IMR-90 (cell line): Measurements from ENCODE around the gene ATP11A. TPM values are rescaled to one million over a fixed set of nuclear protein-coding genes. Genes with fewer than 3 reads are reported as not detected.

Source experiments
- ATAC-seq: fragments of 200-7000 bp; cut with Tn5 transposase; 2 replicates; pipeline ENCODE4 v1.9.1; 2020; ENCODE audit warnings: low read depth, mild to moderate bottlenecking, moderate library complexity
- BruUV-seq: library from RNA; stranded (reverse); fragments of 400-500 nt; replicated peaks from 2 replicates; lab custom pipeline; 2021; lab: Mats Ljungman, UMichigan
- CTCF ChIA-PET: fragments of 300-600 bp; formaldehyde crosslinking; extraction: SDS; loops from one replicate; lab custom pipeline; 2021; ENCODE audit warnings: antibody characterized with exemption; lab: Yijun Ruan, JAX
- POLR2A ChIA-PET: fragments of 300-600 bp; sonication (Branson Sonifier 250); formaldehyde crosslinking; loops from one replicate; lab custom pipeline; 2022; ENCODE audit warnings: antibody characterized with exemption; ENCODE audit not compliant: unreplicated experiment; lab: Charles Lee
- DNase-seq: peaks from one replicate; pipeline ENCODE4 v3.0.0; 2013
- H2AFZ ChIP-seq: replicated peaks from 2 replicates; pipeline ENCODE3; 2013; ENCODE audit warnings: low read length, mild to moderate bottlenecking; ENCODE audit not compliant: poor library complexity
- H2AK5ac ChIP-seq: 2 replicates; pipeline ENCODE4 v1.6.1; 2013; ENCODE audit warnings: low read depth, low read length, inconsistent platforms
- H2AK9ac ChIP-seq: replicated peaks from 2 replicates; pipeline ENCODE3; 2013; ENCODE audit warnings: mild to moderate bottlenecking, low read depth, low read length, moderate library complexity; ENCODE audit not compliant: poor library complexity
- H2BK120ac ChIP-seq: 2 replicates; pipeline ENCODE4 v1.6.1; 2013; ENCODE audit warnings: low read depth, low read length, inconsistent platforms
- H2BK15ac ChIP-seq: 3 replicates; pipeline ENCODE4 v1.6.1; 2013; ENCODE audit warnings: low read depth, low read length, inconsistent platforms
- H2BK20ac ChIP-seq: 2 replicates; pipeline ENCODE4 v1.6.1; 2013; ENCODE audit warnings: low read depth, mild to moderate bottlenecking, inconsistent platforms, low read length, moderate library complexity
- H2BK5ac ChIP-seq: 2 replicates; pipeline ENCODE4 v1.6.1; 2013; ENCODE audit warnings: mild to moderate bottlenecking, low read depth, low read length, inconsistent platforms; ENCODE audit not compliant: poor library complexity, severe bottlenecking
- H3K14ac ChIP-seq: replicated peaks from 2 replicates; pipeline ENCODE4 v1.6.1; 2013; ENCODE audit warnings: low read depth, low read length, inconsistent platforms
- H3K18ac ChIP-seq: 2 replicates; pipeline ENCODE4 v1.6.1; 2013; ENCODE audit warnings: low read depth, low read length, control low read depth
- H3K23ac ChIP-seq: 2 replicates; pipeline ENCODE4 v1.6.1; 2013; ENCODE audit warnings: low read depth, low read length, inconsistent platforms
- H3K27ac ChIP-seq: 2 replicates; pipeline ENCODE4 v1.5.1; 2013; ENCODE audit warnings: mild to moderate bottlenecking, control low read depth, low read length; ENCODE audit not compliant: insufficient read depth
- H3K27me3 ChIP-seq: 2 replicates; pipeline ENCODE4 v1.6.1; 2013; ENCODE audit warnings: low read length; ENCODE audit not compliant: control insufficient read depth, insufficient read depth
- H3K36me3 ChIP-seq: 2 replicates; pipeline ENCODE4 v1.6.1; 2013; ENCODE audit warnings: low read length, mixed read lengths; ENCODE audit not compliant: control insufficient read depth, insufficient read depth
- H3K4ac ChIP-seq: 2 replicates; pipeline ENCODE4 v1.6.1; 2013; ENCODE audit warnings: low read depth, low read length, inconsistent platforms
- H3K4me1 ChIP-seq: 2 replicates; pipeline ENCODE4 v1.6.1; 2013; ENCODE audit warnings: low read length, mixed read lengths; ENCODE audit not compliant: control insufficient read depth, insufficient read depth
- H3K4me2 ChIP-seq: 2 replicates; pipeline ENCODE4 v1.6.1; 2013; ENCODE audit warnings: low read depth, mild to moderate bottlenecking, control low read depth, low read length, moderate library complexity
- H3K4me3 ChIP-seq: 2 replicates; pipeline ENCODE4 v1.5.1; 2013; ENCODE audit warnings: low read depth, mild to moderate bottlenecking, control low read depth, low read length, moderate library complexity; ENCODE audit not compliant: insufficient read depth
- H3K56ac ChIP-seq: 2 replicates; pipeline ENCODE4 v1.6.1; 2013; ENCODE audit warnings: low read length, inconsistent platforms; ENCODE audit not compliant: insufficient read depth; ENCODE audit errors: extremely low read depth
- H3K79me1 ChIP-seq, 2 experiments: 2 replicates each; pipeline ENCODE4 v1.6.1; 2013; ENCODE audit warnings: low read length in 2 of 2, inconsistent platforms in 1 of 2, low read depth in 1 of 2
- H3K9ac ChIP-seq: 2 replicates; pipeline ENCODE4 v1.6.1; 2013; ENCODE audit warnings: low read depth, low read length, control low read depth
- H3K9me1 ChIP-seq: 2 replicates; pipeline ENCODE4 v1.6.1; 2013; ENCODE audit warnings: low read length, inconsistent platforms; ENCODE audit not compliant: insufficient read depth
- H3K9me3 ChIP-seq: 2 replicates; pipeline ENCODE4 v1.6.1; 2013; ENCODE audit warnings: low read length; ENCODE audit not compliant: control insufficient read depth, insufficient read depth
- H4K20me1 ChIP-seq: 2 replicates; pipeline ENCODE4 v1.6.1; 2013; ENCODE audit warnings: low read length, inconsistent platforms; ENCODE audit not compliant: insufficient read depth
- H4K5ac ChIP-seq: 2 replicates; pipeline ENCODE4 v1.6.1; 2013; ENCODE audit warnings: mild to moderate bottlenecking, low read depth, low read length, control low read depth
- H4K8ac ChIP-seq, 2 experiments: 2 replicates each; pipeline ENCODE4 v1.6.1; 2013; ENCODE audit warnings: low read depth in 2 of 2, low read length in 2 of 2, control low read depth in 1 of 2, inconsistent platforms in 1 of 2
- H4K91ac ChIP-seq: 2 replicates; pipeline ENCODE4 v1.6.1; 2013; ENCODE audit warnings: low read depth, low read length, inconsistent platforms; ENCODE audit not compliant: insufficient read depth
- BHLHE40 ChIP-seq: fragments of 150-350 bp; IDR thresholded peaks from 2 replicates; pipeline ENCODE4 v1.6.1; 2016; ENCODE audit warnings: mild to moderate bottlenecking, low read depth, low read length
- CEBPB ChIP-seq: IDR thresholded peaks from 2 replicates; pipeline ENCODE4 v1.6.1; 2012; ENCODE audit warnings: low read depth, low read length, improper control_type of control experiment
- CHD1 ChIP-seq: IDR thresholded peaks from 2 replicates; pipeline ENCODE4 v1.6.1; 2012; ENCODE audit warnings: low read depth, low read length, improper control_type of control experiment
- CTCF ChIP-seq: conservative IDR thresholded peaks from 2 replicates; pipeline ENCODE4 v1.5.1; 2012; ENCODE audit warnings: mild to moderate bottlenecking, low read depth, low read length, improper control_type of control experiment
- ELK1 ChIP-seq: fragments of 150-350 bp; IDR thresholded peaks from 2 replicates; pipeline ENCODE4 v1.6.1; 2016; ENCODE audit warnings: low read depth, mild to moderate bottlenecking, low read length, moderate library complexity, borderline replicate concordance
- FOS ChIP-seq: fragments of 150-350 bp; IDR thresholded peaks from 2 replicates; pipeline ENCODE4 v1.6.1; 2016; ENCODE audit warnings: low read depth, low read length
- MAFK ChIP-seq: IDR thresholded peaks from 2 replicates; pipeline ENCODE4 v1.6.1; 2012; ENCODE audit warnings: low read depth, low read length, improper control_type of control experiment
- MAZ ChIP-seq: IDR thresholded peaks from 2 replicates; pipeline ENCODE4 v1.6.1; 2012; ENCODE audit warnings: low read depth, mild to moderate bottlenecking, low read length, improper control_type of control experiment, moderate library complexity, borderline replicate concordance
- MXI1 ChIP-seq: IDR thresholded peaks from 2 replicates; pipeline ENCODE4 v1.6.1; 2012; ENCODE audit warnings: low read depth, mild to moderate bottlenecking, low read length, moderate library complexity, borderline replicate concordance
- NFE2L2 ChIP-seq: fragments of 150-350 bp; IDR thresholded peaks from 2 replicates; pipeline ENCODE4 v1.6.1; 2016; ENCODE audit warnings: low read depth, mild to moderate bottlenecking, low read length
- POLR2A ChIP-seq: IDR thresholded peaks from 2 replicates; pipeline ENCODE4 v1.6.1; 2012; ENCODE audit warnings: mild to moderate bottlenecking, low read depth, low read length
- RAD21 ChIP-seq: IDR thresholded peaks from 2 replicates; pipeline ENCODE4 v1.6.1; 2012; ENCODE audit warnings: low read length, improper control_type of control experiment
- RCOR1 ChIP-seq: IDR thresholded peaks from 2 replicates; pipeline ENCODE4 v1.6.1; 2012; ENCODE audit warnings: mild to moderate bottlenecking, low read length, improper control_type of control experiment; ENCODE audit not compliant: insufficient replicate concordance
- RFX5 ChIP-seq: IDR thresholded peaks from 2 replicates; pipeline ENCODE4 v1.8.0; 2012; ENCODE audit warnings: low read depth, mild to moderate bottlenecking, low read length, moderate library complexity
- SMC3 ChIP-seq: fragments of 150-350 bp; IDR thresholded peaks from 2 replicates; pipeline ENCODE4 v1.6.1; 2016; ENCODE audit warnings: low read depth, mild to moderate bottlenecking, antibody characterized with exemption, low read length, moderate library complexity
- USF2 ChIP-seq: fragments of 150-350 bp; IDR thresholded peaks from 2 replicates; pipeline ENCODE4 v1.6.1; 2017; ENCODE audit warnings: mild to moderate bottlenecking, antibody characterized with exemption, low read length, low read depth
- WGBS, 2 experiments: methylation state at CpG; one replicate each; pipeline versions ENCODE4 v1.1.5 to v1.1.7; 2013; ENCODE audit warnings: missing lambda C conversion rate in 2 of 2; ENCODE audit not compliant: insufficient read length in 1 of 2; ENCODE audit errors: extremely low coverage in 2 of 2; 5-methylcytosine and 5-hydroxymethylcytosine counted together
- dilution Hi-C: fragments of 300-500 bp; cut with HindIII; formaldehyde crosslinking; loops from one replicate; pipeline ENCODE4 v1.14.3; 2018; ENCODE audit warnings: low sequenced_read_pairs; ENCODE audit not compliant: unreplicated experiment
- in situ Hi-C: fragments of 300-500 bp; cut with MboI; formaldehyde crosslinking; loops from 3 replicates; pipeline ENCODE4 v1.14.3; 2019; ENCODE audit warnings: low sequenced_read_pairs, inconsistent platforms, mixed read lengths
- intact Hi-C: fragments of 100-400 bp; cut with micrococcal nuclease; formaldehyde crosslinking; loops from 2 replicates; pipeline ENCODE4 v1.10.0; 2022
- polyA plus RNA-seq, 3 experiments: library from polyadenylated mRNA; depleted of rRNA; stranded (reverse); fragments of >200 nt; gene quantifications; 2 replicates each; pipeline ENCODE4 v1.2.3, GENCODE V29; 2012; ENCODE audit warnings: low replicate concordance in 1 of 3
- total RNA-seq: library from RNA; depleted of rRNA; stranded (reverse); fragments of >200 nt; gene quantifications from 2 replicates; pipeline ENCODE4 v1.2.3, GENCODE V29; 2012

The ATP11A gene
- total and polyA plus RNA-seq, 2 of the 4 experiments (the other 2 are of a cell fraction): 8.4 to 12.0 TPM

- no peak overlapping the region for H3K4me2 ChIP-seq
- intact Hi-C loops: no loop called here
- ChIA-PET POLR2A (no interaction called here), CTCF (no interaction called here)
- no peaks in the 10 kb centered on the region for H3K79me1 ChIP-seq
- no peak overlapping the region for H3K4me3 ChIP-seq
- H4K20me1 ChIP-seq: no peaks in the 10 kb centered on the region
- H2AK9ac ChIP-seq: no peak overlapping the region
- no TSS peak for BruUV-seq
- H2BK5ac ChIP-seq: no peak overlapping the region
- H4K8ac ChIP-seq: no peak overlapping the region
- H3K27ac ChIP-seq: no peak overlapping the region
- no peak overlapping the region for H3K14ac ChIP-seq
- no peak overlapping the region for H4K91ac ChIP-seq
- dilution Hi-C loops: no loop called here
- no peak overlapping the region for H4K5ac ChIP-seq
- in situ Hi-C loops: no loop called here
- peaks cover 32% of the 10 kb centered on the region for H3K36me3 ChIP-seq
- no peak overlapping the region for H2AK5ac ChIP-seq
- H3K4ac ChIP-seq: no peak overlapping the region
- H2AFZ ChIP-seq: peak overlapping the region; percentile 32
- H3K23ac ChIP-seq: no peak overlapping the region
- peaks cover 3% of the 10 kb centered on the region; the same call in 1 of the 2 replicates for H3K9me1 ChIP-seq
- no peak overlapping the region for H2BK120ac ChIP-seq
- no peak overlapping the region for H3K18ac ChIP-seq
- ATAC-seq (no peak), DNase-seq (no peak)
- H3K9me3 ChIP-seq: peaks cover 3% of the 10 kb centered on the region; the same call in 1 of the 2 replicates
- no peak overlapping the region for H2BK15ac ChIP-seq
- H3K4me1 ChIP-seq: no peaks in the 10 kb centered on the region
- H2BK20ac ChIP-seq: no peak overlapping the region
- no peak for TF ChIP-seq SMC3
- TF ChIP-seq MXI1: no peak
- TF ChIP-seq CEBPB: no peak
- no peak for TF ChIP-seq ELK1
- no peak for TF ChIP-seq RFX5
- TF ChIP-seq MAFK: no peak
- no peak for TF ChIP-seq POLR2A
- no peak for TF ChIP-seq USF2
- TF ChIP-seq MAZ: no peak
- TF ChIP-seq RCOR1: no peak
- no peak for TF ChIP-seq RAD21
- no peak for TF ChIP-seq BHLHE40
- no peak for TF ChIP-seq NFE2L2
- no peak for TF ChIP-seq CTCF
- no peak for TF ChIP-seq FOS
- TF ChIP-seq CHD1: no peak
- H3K56ac ChIP-seq: no peak overlapping the region
- no peaks in the 10 kb centered on the region for H3K27me3 ChIP-seq
- 92% methylated on average over 13 of the region's 28 CpGs; no CpG with 5 or more reads in 1 of the 2 experiments for WGBS, 2 experiments
- H3K9ac ChIP-seq: no peak overlapping the region
Measured at GRCh38 chr13:112843392-112844111, 153.7 kb downstream of the ATP11A start.
